SK-N-SH (cell line): ENCODE results near the gene TNK2. TPM values are rescaled to one million over a fixed set of nuclear protein-coding genes. Genes with fewer than 3 reads are reported as not detected.
A peak's percentile ranks its signal among the peaks of the same experiment; 100 is the strongest.

Experiments
- CTCF ChIA-PET: fragments of 300-600, 350-600 bp; formaldehyde crosslinking; extraction: SDS; loops from one replicate; lab custom pipeline; 2021; lab: Yijun Ruan, JAX
- POLR2A ChIA-PET: fragments of 350-600 bp; sonication (Branson Sonifier 250); formaldehyde crosslinking; extraction: SDS; loops from one replicate; lab custom pipeline; 2020; ENCODE audit warnings: antibody characterized with exemption, inconsistent platforms; lab: Yijun Ruan, JAX
- DNase-seq: peaks from one replicate; pipeline ENCODE4 v3.0.0; 2012
- H2AFZ ChIP-seq: fragments of 200-600 bp; sonication (generic); 2 replicates; pipeline ENCODE4 v1.8.1; 2016; ENCODE audit warnings: antibody characterized with exemption, mild to moderate bottlenecking, low read depth
- H3F3A ChIP-seq: fragments of 200-600 bp; sonication (generic); replicated peaks from 2 replicates; pipeline ENCODE3; 2016; ENCODE audit warnings: antibody characterized with exemption, mild to moderate bottlenecking; ENCODE audit not compliant: insufficient read depth
- H3K27ac ChIP-seq, 2 experiments: fragments of 200-500 bp in 1 of 2; fragments of 200-600 bp in 1 of 2; sonication (Bioruptor generic) in 1 of 2; sonication (generic), shearing (Covaris generic) in 1 of 2; 2 replicates each; pipeline versions ENCODE4 v1.5.1 to v1.6.1; 2014 to 2016; ENCODE audit warnings: low read depth in 2 of 2, inconsistent platforms in 1 of 2, low read length in 1 of 2, mild to moderate bottlenecking in 1 of 2, mixed read lengths in 1 of 2
- H3K27me3 ChIP-seq: fragments of 200-600 bp; sonication (generic), shearing (Covaris generic); 2 replicates; pipeline ENCODE4 v1.6.1; 2016; ENCODE audit warnings: mixed run types; ENCODE audit not compliant: insufficient read depth
- H3K36me3 ChIP-seq, 2 experiments: fragments of 200-500 bp in 1 of 2; fragments of 200-600 bp in 1 of 2; sonication (Bioruptor generic) in 1 of 2; sonication (generic) in 1 of 2; replicated peaks in 1 of 2; 2 replicates each; pipeline versions ENCODE3 to v1.5.1; 2014 to 2016; ENCODE audit warnings: low read length in 1 of 2, mild to moderate bottlenecking in 1 of 2; ENCODE audit not compliant: insufficient read depth in 2 of 2, control insufficient read depth in 1 of 2
- H3K4me1 ChIP-seq, 2 experiments: fragments of 200-500 bp in 1 of 2; fragments of 200-600 bp in 1 of 2; sonication (Bioruptor generic) in 1 of 2; sonication (generic), shearing (Covaris generic) in 1 of 2; 2 replicates each; pipeline versions ENCODE4 v1.5.1 to v1.6.1; 2014 to 2016; ENCODE audit warnings: low read depth in 1 of 2, low read length in 1 of 2, mixed run types in 1 of 2; ENCODE audit not compliant: insufficient read depth in 2 of 2, control insufficient read depth in 1 of 2
- H3K4me2 ChIP-seq: fragments of 200-600 bp; sonication (generic), shearing (Covaris generic); 2 replicates; pipeline ENCODE4 v1.6.1; 2017; ENCODE audit warnings: mixed run types
- H3K4me3 ChIP-seq, 2 experiments: fragments of 200-500 bp in 1 of 2; fragments of 200-600 bp in 1 of 2; sonication (Bioruptor generic) in 1 of 2; sonication (generic), shearing (Covaris generic) in 1 of 2; 2 replicates each; pipeline versions ENCODE4 v1.5.1 to v1.8.1; 2014 to 2016; ENCODE audit warnings: low read depth in 2 of 2, inconsistent platforms in 1 of 2, low read length in 1 of 2, mild to moderate bottlenecking in 1 of 2, mixed read lengths in 1 of 2, moderate library complexity in 1 of 2
- H3K79me2 ChIP-seq: fragments of 200-600 bp; sonication (generic); 2 replicates; pipeline ENCODE4 v1.8.1; 2017; ENCODE audit warnings: mild to moderate bottlenecking; ENCODE audit not compliant: insufficient read depth
- H3K9ac ChIP-seq: fragments of 200-600 bp; sonication (generic); 2 replicates; pipeline ENCODE4 v1.6.1; 2017; ENCODE audit warnings: mixed run types
- H3K9me2 ChIP-seq: fragments of 200-600 bp; sonication (generic); 2 replicates; pipeline ENCODE4 v1.6.1; 2017; ENCODE audit warnings: mixed run types
- H3K9me3 ChIP-seq: fragments of 200-600 bp; sonication (generic); 2 replicates; pipeline ENCODE4 v1.6.1; 2017; ENCODE audit warnings: mixed run types, mild to moderate bottlenecking, moderate library complexity
- H4K20me1 ChIP-seq: fragments of 200-600 bp; sonication (generic); 2 replicates; pipeline ENCODE4 v1.6.1; 2017; ENCODE audit warnings: mild to moderate bottlenecking, mixed run types; ENCODE audit not compliant: insufficient read depth
- ELF1 ChIP-seq: IDR thresholded peaks from 2 replicates; pipeline ENCODE4 v1.4.0; 2012
- EP300 ChIP-seq, 2 experiments: IDR thresholded peaks; 2 replicates each; pipeline versions ENCODE4 v1.4.0 to v1.6.1; 2012; ENCODE audit warnings: borderline replicate concordance in 1 of 2, low read depth in 1 of 2, low read length in 1 of 2
- EZH2phosphoT487 ChIP-seq: fragments of 200-600 bp; sonication (generic); IDR thresholded peaks from 2 replicates; pipeline ENCODE4 v1.6.1; 2017; ENCODE audit warnings: low read depth, mixed run types, mild to moderate bottlenecking, antibody characterized with exemption, moderate library complexity, borderline replicate concordance
- GABPA ChIP-seq: IDR thresholded peaks from 2 replicates; pipeline ENCODE4 v1.4.0; 2012; ENCODE audit warnings: low read depth, mild to moderate bottlenecking
- GATA2 ChIP-seq: sonication (generic); formaldehyde crosslinking; IDR thresholded peaks from 2 replicates; pipeline ENCODE4 v1.5.0; 2020; ENCODE audit warnings: mild to moderate bottlenecking, missing genetic modification reagents
- NRF1 ChIP-seq: IDR thresholded peaks from 2 replicates; pipeline ENCODE4 v1.6.1; 2012; ENCODE audit warnings: low read depth, mild to moderate bottlenecking, low read length
- RAD21 ChIP-seq: IDR thresholded peaks from 2 replicates; pipeline ENCODE4 v1.6.1; 2012; ENCODE audit warnings: mild to moderate bottlenecking, low read length
- RXRA ChIP-seq: IDR thresholded peaks from 2 replicates; pipeline ENCODE4 v1.4.0; 2012; ENCODE audit warnings: low read depth, mild to moderate bottlenecking, borderline replicate concordance
- SIN3A ChIP-seq: IDR thresholded peaks from 2 replicates; pipeline ENCODE4 v1.6.1; 2012; ENCODE audit warnings: low read depth, mild to moderate bottlenecking, low read length, moderate library complexity, borderline replicate concordance
- SMC3 ChIP-seq: IDR thresholded peaks from 2 replicates; pipeline ENCODE4 v1.6.1; 2012; ENCODE audit warnings: low read depth, low read length, improper control_type of control experiment
- TAF1 ChIP-seq: IDR thresholded peaks from 2 replicates; pipeline ENCODE4 v1.6.1; 2012; ENCODE audit warnings: low read depth, mild to moderate bottlenecking, low read length, moderate library complexity, borderline replicate concordance
- TCF12 ChIP-seq: IDR thresholded peaks from 2 replicates; pipeline ENCODE4 v1.4.0; 2012
- YY1 ChIP-seq: IDR thresholded peaks from 2 replicates; pipeline ENCODE4 v1.4.0; 2012; ENCODE audit warnings: low read depth, mild to moderate bottlenecking
- WGBS: methylation state at CpG from one replicate; pipeline ENCODE4 v1.1.6; 2017; ENCODE audit warnings: low lambda C conversion rate; 5-methylcytosine and 5-hydroxymethylcytosine counted together
- polyA plus RNA-seq, 3 experiments: library from polyadenylated mRNA; depleted of rRNA; stranded (reverse); fragments of >200 nt; gene quantifications; 2 replicates each; pipeline ENCODE4 v1.2.3, GENCODE V29; 2012
- TF ChIP-seq, protein P1 (sequence below): fragments of 200-600 bp; sonication (generic); IDR thresholded peaks from 2 replicates; pipeline ENCODE4 v1.6.1; 2017; ENCODE audit warnings: antibody characterized with exemption, mild to moderate bottlenecking, moderate library complexity
- TF ChIP-seq, protein P2 (sequence below): IDR thresholded peaks from 2 replicates; pipeline ENCODE4; 2012
- TF ChIP-seq, protein P3 (sequence below): IDR thresholded peaks from 2 replicates; pipeline ENCODE4 v1.4.0; 2012; ENCODE audit warnings: low read depth, borderline replicate concordance
- TF ChIP-seq, protein P4 (sequence below): fragments of 150-350 bp; IDR thresholded peaks from 2 replicates; pipeline ENCODE4 v1.6.1; 2016; ENCODE audit warnings: mild to moderate bottlenecking, low read depth, low read length
- TF ChIP-seq, protein P5 (sequence below): IDR thresholded peaks from 2 replicates; pipeline ENCODE4 v1.4.0; 2012; ENCODE audit warnings: low read depth

Gene TNK2
- polyA plus RNA-seq, 1 of the 3 experiments (the other 2 are of a cell fraction): 17.3 TPM

DNA sequence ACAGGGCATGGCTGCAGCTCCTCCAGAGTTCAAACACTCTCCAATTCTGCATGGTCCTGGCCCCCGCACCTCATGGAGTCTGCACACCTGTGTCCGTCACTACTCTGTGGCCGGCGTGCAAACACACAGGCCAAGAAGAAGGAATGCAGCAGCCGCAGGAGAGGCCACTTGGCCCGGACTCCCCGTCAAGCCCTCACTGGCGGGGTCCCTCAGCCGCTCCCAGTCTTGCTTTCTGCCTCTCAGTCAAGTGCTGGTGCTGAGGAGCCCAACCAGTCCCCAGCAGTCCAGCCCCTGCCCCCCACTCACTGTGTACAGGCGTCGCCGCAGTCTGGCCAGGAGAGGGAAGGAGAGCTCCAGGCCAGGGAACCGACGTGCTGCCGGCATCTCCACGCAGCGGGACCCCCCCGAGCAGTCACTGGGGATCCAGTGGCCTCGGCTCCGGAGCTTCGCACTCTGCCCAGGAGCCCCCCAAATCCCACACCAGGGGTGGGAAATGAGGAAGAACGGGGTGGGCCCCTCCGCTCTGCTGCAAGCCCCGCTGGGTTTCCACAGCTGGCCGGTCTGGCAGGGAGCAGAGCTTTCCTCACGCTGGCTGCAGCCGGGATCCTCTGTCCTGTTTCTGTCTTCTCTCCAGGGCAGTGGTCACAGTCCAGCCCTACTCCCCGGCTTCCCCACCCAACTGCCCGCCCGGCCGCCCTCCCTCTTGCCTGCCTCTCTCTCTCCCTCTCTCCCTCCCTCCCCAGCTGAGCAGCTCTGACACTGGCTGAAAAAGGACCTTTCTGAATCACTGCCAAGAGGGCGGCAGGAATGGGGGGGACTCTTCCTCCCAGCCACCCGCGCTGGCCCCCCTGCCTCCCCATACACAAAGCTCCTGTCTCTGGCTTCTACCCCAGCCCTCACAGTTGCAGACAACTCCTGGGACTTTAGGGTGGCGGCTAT is 16.0 kb downstream of the TNK2 start (continued):
- TF ChIP-seq, protein P1, sequence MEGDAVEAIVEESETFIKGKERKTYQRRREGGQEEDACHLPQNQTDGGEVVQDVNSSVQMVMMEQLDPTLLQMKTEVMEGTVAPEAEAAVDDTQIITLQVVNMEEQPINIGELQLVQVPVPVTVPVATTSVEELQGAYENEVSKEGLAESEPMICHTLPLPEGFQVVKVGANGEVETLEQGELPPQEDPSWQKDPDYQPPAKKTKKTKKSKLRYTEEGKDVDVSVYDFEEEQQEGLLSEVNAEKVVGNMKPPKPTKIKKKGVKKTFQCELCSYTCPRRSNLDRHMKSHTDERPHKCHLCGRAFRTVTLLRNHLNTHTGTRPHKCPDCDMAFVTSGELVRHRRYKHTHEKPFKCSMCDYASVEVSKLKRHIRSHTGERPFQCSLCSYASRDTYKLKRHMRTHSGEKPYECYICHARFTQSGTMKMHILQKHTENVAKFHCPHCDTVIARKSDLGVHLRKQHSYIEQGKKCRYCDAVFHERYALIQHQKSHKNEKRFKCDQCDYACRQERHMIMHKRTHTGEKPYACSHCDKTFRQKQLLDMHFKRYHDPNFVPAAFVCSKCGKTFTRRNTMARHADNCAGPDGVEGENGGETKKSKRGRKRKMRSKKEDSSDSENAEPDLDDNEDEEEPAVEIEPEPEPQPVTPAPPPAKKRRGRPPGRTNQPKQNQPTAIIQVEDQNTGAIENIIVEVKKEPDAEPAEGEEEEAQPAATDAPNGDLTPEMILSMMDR: no peak; the same call in 1 of the 2 replicates
- no peak for TF ChIP-seq NRF1
- no peak for TF ChIP-seq SMC3
- TF ChIP-seq TCF12: peak; percentile 54; the same call in 1 of the 2 replicates
- TF ChIP-seq, protein P2, sequence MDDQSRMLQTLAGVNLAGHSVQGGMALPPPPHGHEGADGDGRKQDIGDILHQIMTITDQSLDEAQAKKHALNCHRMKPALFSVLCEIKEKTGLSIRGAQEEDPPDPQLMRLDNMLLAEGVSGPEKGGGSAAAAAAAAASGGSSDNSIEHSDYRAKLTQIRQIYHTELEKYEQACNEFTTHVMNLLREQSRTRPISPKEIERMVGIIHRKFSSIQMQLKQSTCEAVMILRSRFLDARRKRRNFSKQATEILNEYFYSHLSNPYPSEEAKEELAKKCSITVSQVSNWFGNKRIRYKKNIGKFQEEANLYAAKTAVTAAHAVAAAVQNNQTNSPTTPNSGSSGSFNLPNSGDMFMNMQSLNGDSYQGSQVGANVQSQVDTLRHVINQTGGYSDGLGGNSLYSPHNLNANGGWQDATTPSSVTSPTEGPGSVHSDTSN: 0 out of 2 replicates have a peak, but pooled peaks have one; percentile 23
- TF ChIP-seq, protein P3, sequence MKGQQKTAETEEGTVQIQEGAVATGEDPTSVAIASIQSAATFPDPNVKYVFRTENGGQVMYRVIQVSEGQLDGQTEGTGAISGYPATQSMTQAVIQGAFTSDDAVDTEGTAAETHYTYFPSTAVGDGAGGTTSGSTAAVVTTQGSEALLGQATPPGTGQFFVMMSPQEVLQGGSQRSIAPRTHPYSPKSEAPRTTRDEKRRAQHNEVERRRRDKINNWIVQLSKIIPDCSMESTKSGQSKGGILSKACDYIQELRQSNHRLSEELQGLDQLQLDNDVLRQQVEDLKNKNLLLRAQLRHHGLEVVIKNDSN: no peak
- no peak for TF ChIP-seq GATA2 (CRISPR knock-in tag)
- TF ChIP-seq, protein P4, sequence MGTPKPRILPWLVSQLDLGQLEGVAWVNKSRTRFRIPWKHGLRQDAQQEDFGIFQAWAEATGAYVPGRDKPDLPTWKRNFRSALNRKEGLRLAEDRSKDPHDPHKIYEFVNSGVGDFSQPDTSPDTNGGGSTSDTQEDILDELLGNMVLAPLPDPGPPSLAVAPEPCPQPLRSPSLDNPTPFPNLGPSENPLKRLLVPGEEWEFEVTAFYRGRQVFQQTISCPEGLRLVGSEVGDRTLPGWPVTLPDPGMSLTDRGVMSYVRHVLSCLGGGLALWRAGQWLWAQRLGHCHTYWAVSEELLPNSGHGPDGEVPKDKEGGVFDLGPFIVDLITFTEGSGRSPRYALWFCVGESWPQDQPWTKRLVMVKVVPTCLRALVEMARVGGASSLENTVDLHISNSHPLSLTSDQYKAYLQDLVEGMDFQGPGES: no peak

DNA sequence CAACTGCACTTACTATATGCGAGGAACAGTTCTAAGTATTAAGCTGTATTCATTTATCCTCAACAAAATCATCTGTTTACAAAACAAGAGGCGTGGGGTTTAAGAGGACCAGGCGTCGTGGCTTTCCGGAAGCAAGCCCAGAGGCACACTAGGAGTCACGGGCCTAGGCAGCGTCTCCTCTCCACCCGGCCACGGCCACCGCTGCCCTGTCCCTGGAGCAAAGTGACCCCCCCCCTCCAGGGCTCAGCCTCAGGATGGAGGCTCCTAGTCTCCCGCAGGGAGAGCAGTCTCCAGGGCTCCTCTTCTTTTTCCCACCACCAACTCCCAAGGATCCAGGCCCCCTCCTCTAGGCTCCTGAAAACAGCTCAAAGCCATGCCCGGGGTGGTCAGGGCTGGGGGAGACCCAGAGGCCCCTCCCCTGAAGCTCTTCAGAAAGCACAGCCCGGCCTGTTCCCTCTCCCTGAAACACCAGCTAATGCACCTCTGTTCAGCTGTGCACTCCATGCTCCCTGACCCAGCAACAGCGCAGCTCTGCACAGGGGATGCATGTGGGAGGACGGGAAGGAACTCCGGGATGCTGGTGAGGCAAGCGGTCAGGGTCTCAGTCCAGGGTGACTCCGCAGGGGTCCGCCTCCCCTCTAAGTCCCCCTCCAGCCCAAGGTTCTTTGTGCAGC is 16.8 kb downstream of the TNK2 start:
- Histone ChIP-seq H3K27ac (peak overlapping the region in 1 of 2 experiments; percentile 86; a peak in 3 of 4 replicates), H2AFZ (no peak overlapping the region), H3K9ac (peak overlapping the region; percentile 59; the same call in 1 of the 2 replicates), H3K27me3 (no peaks in the 10 kb centered on the region), H3K36me3 (no peaks in the 10 kb centered on the region), H3K4me3 (peak overlapping the region; percentile 2 to 54; a peak in 3 of 4 replicates), H3K9me3 (no peaks in the 10 kb centered on the region), H3K79me2 (peaks cover 74% of the 10 kb centered on the region), H4K20me1 (peaks cover 19% of the 10 kb centered on the region; the same call in 1 of the 2 replicates), H3K4me2 (peak overlapping the region; percentile 93), H3K9me2 (no peaks in the 10 kb centered on the region), H3K4me1 (peaks cover 26 to 39% of the 10 kb centered on the region in 2 experiments; a peak in 3 of 4 replicates), H3F3A (peaks cover 28% of the 10 kb centered on the region)
- CTCF ChIA-PET: interaction anchor here (6.4 to 29.0 kb wide), 3 partner anchors 17 to 35 kb away, joined by 67 to 606 read pairs (median 141); partner anchors contain the start of gene TNK2
- DNase-seq: no peak
- POLR2A ChIA-PET: interaction anchor here (2.2 kb wide), 1 partner anchor 30 kb away, joined by 5 read pairs; no protein-coding TSS in a partner anchor
- 96% methylated on average over 11 of the region's 19 CpGs for WGBS
- TF ChIP-seq TCF12: no peak
- TF ChIP-seq SIN3A: no peak
- TF ChIP-seq EZH2phosphoT487: no peak
- no peak for TF ChIP-seq SMC3
- no peak for TF ChIP-seq RAD21
- TF ChIP-seq TAF1: no peak
- no peak for TF ChIP-seq YY1
- TF ChIP-seq, protein P3: no peak
- no peak for TF ChIP-seq ELF1
- TF ChIP-seq, protein P5, sequence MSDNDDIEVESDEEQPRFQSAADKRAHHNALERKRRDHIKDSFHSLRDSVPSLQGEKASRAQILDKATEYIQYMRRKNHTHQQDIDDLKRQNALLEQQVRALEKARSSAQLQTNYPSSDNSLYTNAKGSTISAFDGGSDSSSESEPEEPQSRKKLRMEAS: no peak
- TF ChIP-seq EP300 (IDR thresholded peaks at IDR 0.05; ENCODE audit: borderline replicate concordance in 1 of 2, low read depth in 1 of 2, low read length in 1 of 2): no peak
- TF ChIP-seq, protein P4: no peak
- TF ChIP-seq RXRA: no peak
- no peak for TF ChIP-seq GABPA
